ENCODE data around the gene INPP4B. TPM values are rescaled to one million over a fixed set of nuclear protein-coding genes. Genes with fewer than 3 reads are reported as not detected.

The INPP4B gene
- total and polyA plus RNA-seq, 2 of the 4 experiments (the other 2 are of a cell fraction) = 1.8 to 14.0 TPM

GRCh38 chr4:142021181-142021580 lies 824.9 kb downstream of the INPP4B start:
- no peak overlapping the region for H3K23ac ChIP-seq (ENCODE audit: low read depth, low read length)
- H3K4me1 ChIP-seq (ENCODE audit: control insufficient read depth, insufficient read depth, low read length) = no peaks in the 10 kb centered on the region
- no peaks in the 10 kb centered on the region for H3K9me1 ChIP-seq (ENCODE audit: insufficient read depth, low read length)
- no peak overlapping the region for H2AK9ac ChIP-seq (replicated peaks; ENCODE audit: low read depth, low read length, poor library complexity)
- H2AK5ac ChIP-seq (ENCODE audit: low read depth, low read length) = no peak overlapping the region
- no peak overlapping the region for H2BK120ac ChIP-seq (ENCODE audit: low read depth, low read length)
- no peak overlapping the region for H3K4me2 ChIP-seq (ENCODE audit: low read depth, low read length)
- H3K56ac ChIP-seq (ENCODE audit: extremely low read depth, insufficient read depth, low read length) = no peak overlapping the region
- no peaks in the 10 kb centered on the region for H3K9me3 ChIP-seq (ENCODE audit: control insufficient read depth, insufficient read depth, low read length)
- ChIA-PET CTCF (interaction anchor here (0.8 kb wide), 1 partner anchor 10 kb away, joined by 3 read pairs; no protein-coding TSS in a partner anchor), POLR2A (ENCODE audit: unreplicated experiment) (no interaction called here)
- H3K14ac ChIP-seq (replicated peaks; ENCODE audit: low read depth, low read length) = no peak overlapping the region
- H4K8ac ChIP-seq (ENCODE audit: low read depth in 2 of 2, low read length in 2 of 2) = no peak overlapping the region
- H3K27me3 ChIP-seq (ENCODE audit: control insufficient read depth, insufficient read depth, low read length) = no peaks in the 10 kb centered on the region
- no peak overlapping the region for H2BK15ac ChIP-seq (ENCODE audit: low read depth, low read length)
- no peak overlapping the region for H2AFZ ChIP-seq (replicated peaks; ENCODE audit: low read length, poor library complexity)
- BruUV-seq (replicated peaks) = no TSS peak
- intact Hi-C loops (cut with micrococcal nuclease) = no loop called here
- H2BK20ac ChIP-seq (ENCODE audit: low read depth, low read length) = no peak overlapping the region
- H4K20me1 ChIP-seq (ENCODE audit: insufficient read depth, low read length) = no peaks in the 10 kb centered on the region
- DNase-seq = no peak
- no peak overlapping the region for H3K4me3 ChIP-seq (ENCODE audit: insufficient read depth, low read depth, low read length)
- in situ Hi-C loops (cut with MboI; ENCODE audit: low sequenced_read_pairs) = no loop called here
- no peak overlapping the region for H4K5ac ChIP-seq (ENCODE audit: low read depth, low read length)
- H4K91ac ChIP-seq (ENCODE audit: insufficient read depth, low read depth, low read length) = no peak overlapping the region
- dilution Hi-C loops (cut with HindIII; ENCODE audit: low sequenced_read_pairs, unreplicated experiment) = no loop called here
- H3K9ac ChIP-seq (ENCODE audit: low read depth, low read length) = no peak overlapping the region
- no peak overlapping the region for H3K4ac ChIP-seq (ENCODE audit: low read depth, low read length)
- no peak overlapping the region for H2BK5ac ChIP-seq (ENCODE audit: low read depth, low read length, poor library complexity, severe bottlenecking)
- WGBS, 2 experiments (ENCODE audit: extremely low coverage in 2 of 2, insufficient read length in 1 of 2) = no CpG with 5 or more reads among the region's 1 CpG
- no peak for ATAC-seq (ENCODE audit: low read depth)
- no peak overlapping the region for H3K27ac ChIP-seq (ENCODE audit: insufficient read depth, low read length)
- no peak overlapping the region for H3K18ac ChIP-seq (ENCODE audit: low read depth, low read length)
- TF ChIP-seq CHD1 (IDR thresholded peaks at IDR 0.05; ENCODE audit: low read depth, low read length) = no peak
- TF ChIP-seq CEBPB (IDR thresholded peaks at IDR 0.05; ENCODE audit: low read depth, low read length) = 0 out of 2 replicates have a peak, but pooled peaks have one; percentile 18
- H3K36me3 ChIP-seq (ENCODE audit: control insufficient read depth, insufficient read depth, low read length) = no peaks in the 10 kb centered on the region
- H3K79me1 ChIP-seq (ENCODE audit: low read depth in 1 of 2, low read length in 2 of 2) = no peaks in the 10 kb centered on the region
